SU-DHL-6 (cell line): ENCODE results near the gene TMEM109.

Experiments
- EZH2phosphoT487 ChIP-seq: fragments of 200-600 bp; sonication (generic), shearing (Covaris generic); conservative IDR thresholded peaks from 2 replicates; pipeline ENCODE4 v1.6.1; 2018; ENCODE audit warnings: mild to moderate bottlenecking, antibody characterized with exemption, low read length, moderate library complexity, mixed read lengths
- TF ChIP-seq, protein P1 (sequence below): fragments of 200-600 bp; sonication (generic); IDR thresholded peaks from one replicate; pipeline ENCODE4 v1.5.1; 2017; ENCODE audit warnings: antibody characterized with exemption, mild to moderate bottlenecking, low read length, moderate library complexity; ENCODE audit not compliant: insufficient read depth, poor library complexity, severe bottlenecking

DNA sequence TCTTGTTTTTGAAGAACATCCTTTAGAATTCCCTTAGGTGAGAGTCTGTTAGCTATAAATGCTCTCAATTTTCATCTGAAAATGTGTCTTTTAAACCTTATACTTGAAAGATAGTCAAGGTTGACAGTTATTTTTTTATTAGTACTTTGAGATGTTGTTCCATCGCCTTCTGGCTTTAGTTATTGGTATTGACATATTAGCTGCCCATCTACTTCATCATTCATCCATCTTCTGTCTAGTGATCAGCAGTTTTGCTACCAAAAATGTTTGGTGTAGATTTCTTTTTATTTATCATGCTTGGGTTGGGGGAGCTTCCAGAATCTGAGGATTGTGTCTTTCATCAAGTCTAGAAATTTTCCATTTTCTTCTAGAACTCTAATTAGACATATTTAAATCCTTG, 54.3 kb downstream of the TMEM109 start:
- TF ChIP-seq, protein P1, sequence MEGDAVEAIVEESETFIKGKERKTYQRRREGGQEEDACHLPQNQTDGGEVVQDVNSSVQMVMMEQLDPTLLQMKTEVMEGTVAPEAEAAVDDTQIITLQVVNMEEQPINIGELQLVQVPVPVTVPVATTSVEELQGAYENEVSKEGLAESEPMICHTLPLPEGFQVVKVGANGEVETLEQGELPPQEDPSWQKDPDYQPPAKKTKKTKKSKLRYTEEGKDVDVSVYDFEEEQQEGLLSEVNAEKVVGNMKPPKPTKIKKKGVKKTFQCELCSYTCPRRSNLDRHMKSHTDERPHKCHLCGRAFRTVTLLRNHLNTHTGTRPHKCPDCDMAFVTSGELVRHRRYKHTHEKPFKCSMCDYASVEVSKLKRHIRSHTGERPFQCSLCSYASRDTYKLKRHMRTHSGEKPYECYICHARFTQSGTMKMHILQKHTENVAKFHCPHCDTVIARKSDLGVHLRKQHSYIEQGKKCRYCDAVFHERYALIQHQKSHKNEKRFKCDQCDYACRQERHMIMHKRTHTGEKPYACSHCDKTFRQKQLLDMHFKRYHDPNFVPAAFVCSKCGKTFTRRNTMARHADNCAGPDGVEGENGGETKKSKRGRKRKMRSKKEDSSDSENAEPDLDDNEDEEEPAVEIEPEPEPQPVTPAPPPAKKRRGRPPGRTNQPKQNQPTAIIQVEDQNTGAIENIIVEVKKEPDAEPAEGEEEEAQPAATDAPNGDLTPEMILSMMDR, result no peak
- no peak for TF ChIP-seq EZH2phosphoT487
